ENCODE results near the gene CYP8B1.

The CYP8B1 gene

GRCh38 chr3:42822828-42823227 is 52.9 kb downstream of the CYP8B1 start:
- no peak for DNase-seq (ENCODE audit: low read depth)
- no peak overlapping the region for H3K4me3 ChIP-seq (ENCODE audit: low read depth, low read length)
- TF ChIP-seq CTCF (IDR thresholded peaks at IDR 0.05; ENCODE audit: insufficient read depth, low read depth, low read length, missing control alignments): no peak
